Measurements from ENCODE around the gene RBMY1B.
"Not testable (repeated sequence)": the region's sequence is repeated elsewhere in the genome, so short reads cannot be mapped to it uniquely, and the experiment has no call there.

The RBMY1B gene

GRCh38 chrY:21511038-21511437 is at the start of gene RBMY1B:
TSS of gene RBMY1B (plus strand) at chrY:21511338. CDS start at chrY:21513351, 2,013 bp downstream.
- DNase-seq (ENCODE audit: low read depth); H3K4me3 ChIP-seq (ENCODE audit: low read depth, low read length): not testable (repeated sequence)

DNA sequence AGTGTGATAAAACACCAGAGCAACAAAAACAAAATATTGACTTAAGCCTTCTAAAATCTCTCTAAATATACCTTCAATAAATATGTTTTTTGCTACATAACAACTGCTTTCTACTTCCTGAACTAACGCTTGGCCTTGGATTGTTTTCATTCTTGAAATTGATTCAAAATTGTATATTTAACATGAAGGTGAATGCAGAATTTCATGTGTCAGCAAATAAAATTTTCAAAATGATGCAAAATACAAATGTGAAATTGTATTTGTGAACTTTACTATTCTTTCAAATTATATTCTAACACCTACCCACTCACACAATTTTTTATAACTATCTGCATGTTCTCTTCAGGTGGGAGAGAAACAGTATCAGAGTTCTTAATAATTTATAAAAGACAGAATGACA is 48.2 kb upstream of the RBMY1B start:
- H3K4me3 ChIP-seq (ENCODE audit: low read depth, low read length); DNase-seq (ENCODE audit: low read depth): not testable (repeated sequence)

- DNase-seq (ENCODE audit: low read depth) = no peak
- TF ChIP-seq, protein P1, sequence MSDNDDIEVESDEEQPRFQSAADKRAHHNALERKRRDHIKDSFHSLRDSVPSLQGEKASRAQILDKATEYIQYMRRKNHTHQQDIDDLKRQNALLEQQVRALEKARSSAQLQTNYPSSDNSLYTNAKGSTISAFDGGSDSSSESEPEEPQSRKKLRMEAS (IDR thresholded peaks at IDR 0.05; ENCODE audit: low read depth, low read length) = no peak
- TF ChIP-seq, protein P2, sequence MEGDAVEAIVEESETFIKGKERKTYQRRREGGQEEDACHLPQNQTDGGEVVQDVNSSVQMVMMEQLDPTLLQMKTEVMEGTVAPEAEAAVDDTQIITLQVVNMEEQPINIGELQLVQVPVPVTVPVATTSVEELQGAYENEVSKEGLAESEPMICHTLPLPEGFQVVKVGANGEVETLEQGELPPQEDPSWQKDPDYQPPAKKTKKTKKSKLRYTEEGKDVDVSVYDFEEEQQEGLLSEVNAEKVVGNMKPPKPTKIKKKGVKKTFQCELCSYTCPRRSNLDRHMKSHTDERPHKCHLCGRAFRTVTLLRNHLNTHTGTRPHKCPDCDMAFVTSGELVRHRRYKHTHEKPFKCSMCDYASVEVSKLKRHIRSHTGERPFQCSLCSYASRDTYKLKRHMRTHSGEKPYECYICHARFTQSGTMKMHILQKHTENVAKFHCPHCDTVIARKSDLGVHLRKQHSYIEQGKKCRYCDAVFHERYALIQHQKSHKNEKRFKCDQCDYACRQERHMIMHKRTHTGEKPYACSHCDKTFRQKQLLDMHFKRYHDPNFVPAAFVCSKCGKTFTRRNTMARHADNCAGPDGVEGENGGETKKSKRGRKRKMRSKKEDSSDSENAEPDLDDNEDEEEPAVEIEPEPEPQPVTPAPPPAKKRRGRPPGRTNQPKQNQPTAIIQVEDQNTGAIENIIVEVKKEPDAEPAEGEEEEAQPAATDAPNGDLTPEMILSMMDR (IDR thresholded peaks at IDR 0.05; ENCODE audit: low read depth, low read length) = no peak
- H3K4me3 ChIP-seq (ENCODE audit: low read depth, low read length) = no peak overlapping the region
Measured at GRCh38 chrY:21482967-21483366, 28.2 kb upstream of the RBMY1B start.

- not testable (repeated sequence) for DNase-seq (ENCODE audit: low read depth); H3K4me3 ChIP-seq (ENCODE audit: low read depth, low read length)
Measured at GRCh38 chrY:21534579-21534978, 23.4 kb downstream of the RBMY1B start, which contains the start of gene RBMY1A1. TSS of gene RBMY1A1 (plus strand) at chrY:21534879. CDS start at chrY:21536892, 2,013 bp downstream.

DNA sequence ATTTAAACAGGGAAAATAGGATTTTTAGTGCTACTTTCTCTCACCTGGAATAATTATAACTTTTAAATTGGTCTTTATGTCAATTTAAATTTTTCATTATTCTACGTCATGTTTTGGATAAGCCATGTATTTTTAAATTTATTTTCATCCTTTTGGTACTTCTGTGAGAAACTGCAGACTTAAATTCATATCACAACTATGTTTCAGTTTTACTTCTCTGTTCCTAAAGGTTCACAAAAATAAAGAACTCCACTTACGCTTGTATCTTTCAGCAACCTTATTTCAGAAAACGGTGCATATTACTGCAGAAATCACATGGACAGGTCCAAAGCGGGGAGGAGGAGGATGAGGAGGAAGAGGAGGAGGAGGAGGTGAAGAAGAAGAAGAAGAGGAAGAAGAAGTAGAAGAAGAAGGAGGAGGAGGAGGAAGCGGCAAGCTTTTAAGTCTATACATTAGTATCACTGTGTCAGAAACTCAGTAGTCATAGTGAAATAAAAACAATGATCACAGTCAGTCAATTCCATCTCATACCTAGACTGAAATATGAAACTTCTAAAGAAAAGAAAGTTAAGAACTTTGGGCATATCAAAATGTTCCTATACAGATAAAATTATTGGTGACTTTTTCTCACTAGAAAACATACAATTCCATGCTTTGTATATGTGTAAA is 48.3 kb downstream of the RBMY1B start:
- not testable (repeated sequence) for DNase-seq (ENCODE audit: low read depth); H3K4me3 ChIP-seq (ENCODE audit: low read depth, low read length)

All from NB4 (cell line).